Vagina (tissue), 2 donors: Measurements from ENCODE around the gene TTC23. TPM values are rescaled to one million over a fixed set of nuclear protein-coding genes. Genes with fewer than 3 reads are reported as not detected.

ENCODE experiments used
- DNase-seq, 2 donors: peaks; one replicate each; pipeline ENCODE4 v3.0.0-alpha.2; 2017; ENCODE audit errors: extremely low spot score in 2 of 2
- H3K27ac ChIP-seq: fragments of 200-600 bp; sonication (generic); one replicate; pipeline ENCODE4 v1.5.1; 2019
- H3K27me3 ChIP-seq: fragments of 200-600 bp; sonication (generic); one replicate; pipeline ENCODE4 v1.5.1; 2019
- H3K36me3 ChIP-seq, 2 donors: fragments of 200-600 bp; sonication (generic); one replicate each; pipeline ENCODE4 v1.5.1; 2017 to 2019
- H3K4me1 ChIP-seq: fragments of 200-600 bp; sonication (generic); one replicate; pipeline ENCODE4 v1.5.1; 2019
- H3K4me3 ChIP-seq, 2 donors: fragments of 200-600 bp; sonication (generic); 1 replicate in 1 of 2; 2 replicates in 1 of 2; pipeline ENCODE4 v1.5.1; 2016 to 2019
- H3K9me3 ChIP-seq: fragments of 200-600 bp; sonication (generic); one replicate; pipeline ENCODE4 v1.5.1; 2019
- CTCF ChIP-seq, 3 experiments: fragments of 450-650 bp in 2 of 3; fragments of 200-600 bp in 1 of 3; sonication (generic) in 1 of 3; IDR thresholded peaks; one replicate each; pipeline ENCODE4 v1.5.1; 2017 to 2019; ENCODE audit warnings: antibody characterized with exemption in 3 of 3, mild to moderate bottlenecking in 2 of 3, moderate library complexity in 2 of 3
- POLR2A ChIP-seq, 2 donors: fragments of 450-650 bp; IDR thresholded peaks; one replicate each; pipeline ENCODE4 v1.6.1; 2017; ENCODE audit warnings: antibody characterized with exemption in 2 of 2, mild to moderate bottlenecking in 2 of 2, moderate library complexity in 2 of 2
- POLR2AphosphoS5 ChIP-seq, 2 donors: sonication (generic); formaldehyde crosslinking; IDR thresholded peaks; one replicate each; pipeline ENCODE4 v1.9.0; 2017; ENCODE audit warnings: antibody characterized with exemption in 2 of 2, mild to moderate bottlenecking in 2 of 2, low read depth in 1 of 2; ENCODE audit not compliant: insufficient read depth in 1 of 2
- intact Hi-C: fragments of 100-400 bp; cut with DNase I; formaldehyde crosslinking; loops from one replicate; pipeline ENCODE4 v1.15.1; 2023
- total RNA-seq: library from RNA; depleted of rRNA; stranded (reverse); fragments of >200 nt; gene quantifications from one replicate; pipeline ENCODE4 v1.2.3, GENCODE V29; 2016

TTC23 gene
- total RNA-seq, 1 donor from 2014 or later, result 64.1 TPM

- Histone ChIP-seq H3K27me3 (no peaks in the 10 kb centered on the region), H3K4me3 (no peak overlapping the region), H3K27ac (no peak overlapping the region), H3K36me3 (peaks cover 3 to 19% of the 10 kb centered on the region in 2 donors), H3K9me3 (no peaks in the 10 kb centered on the region), H3K4me1 (peaks cover 5% of the 10 kb centered on the region)
- no peak for DNase-seq
- intact Hi-C loops, result no loop called here
- no peak for TF ChIP-seq POLR2AphosphoS5 (IDR thresholded peaks at IDR 0.05; ENCODE audit: insufficient read depth in 1 of 2, low read depth in 1 of 2)
- no peak for TF ChIP-seq POLR2A (IDR thresholded peaks at IDR 0.05)
Observed at GRCh38 chr15:99130765-99131440, 118.5 kb downstream of the TTC23 start.

DNA sequence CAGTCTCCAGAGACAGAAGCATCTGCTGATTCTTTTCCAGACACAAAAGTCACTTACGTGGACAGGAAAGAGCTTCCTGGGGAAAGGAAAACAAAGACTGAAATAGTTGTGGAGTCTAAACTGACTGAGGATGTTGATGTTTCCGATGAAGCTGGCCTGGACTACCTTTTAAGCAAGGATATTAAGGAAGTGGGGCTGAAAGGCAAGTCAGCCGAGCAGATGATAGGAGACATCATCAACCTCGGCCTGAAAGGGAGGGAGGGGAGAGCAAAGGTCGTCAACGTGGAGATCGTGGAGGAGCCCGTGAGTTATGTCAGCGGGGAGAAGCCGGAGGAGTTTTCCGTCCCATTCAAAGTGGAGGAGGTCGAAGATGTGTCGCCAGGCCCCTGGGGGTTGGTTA, 119.1 kb downstream of the TTC23 start:
- no peak overlapping the region for H3K27ac ChIP-seq
- H3K36me3 ChIP-seq, result peaks cover 3 to 19% of the 10 kb centered on the region in 2 donors
- TF ChIP-seq CTCF (IDR thresholded peaks at IDR 0.05), result no peak
- TF ChIP-seq POLR2AphosphoS5 (IDR thresholded peaks at IDR 0.05; ENCODE audit: insufficient read depth in 1 of 2, low read depth in 1 of 2), result no peak
- TF ChIP-seq POLR2A (IDR thresholded peaks at IDR 0.05), result no peak
- H3K27me3 ChIP-seq, result no peaks in the 10 kb centered on the region
- H3K9me3 ChIP-seq, result no peaks in the 10 kb centered on the region
- peaks cover 11% of the 10 kb centered on the region for H3K4me1 ChIP-seq
- no peak overlapping the region for H3K4me3 ChIP-seq
- no peak for DNase-seq
- intact Hi-C loops, result no loop called here

GRCh38 chr15:99129644-99130043, 119.7 kb downstream of the TTC23 start:
- Histone ChIP-seq H3K27ac (no peak overlapping the region), H3K36me3 (peaks cover 3 to 17% of the 10 kb centered on the region in 2 donors), H3K9me3 (no peaks in the 10 kb centered on the region), H3K27me3 (no peaks in the 10 kb centered on the region), H3K4me3 (no peak overlapping the region), H3K4me1 (peaks cover 18% of the 10 kb centered on the region)
- DNase-seq, result no peak
- intact Hi-C loops, result no loop called here
- TF ChIP-seq POLR2AphosphoS5 (IDR thresholded peaks at IDR 0.05; ENCODE audit: insufficient read depth in 1 of 2, low read depth in 1 of 2), result no peak
- TF ChIP-seq POLR2A (IDR thresholded peaks at IDR 0.05), result no peak
- TF ChIP-seq CTCF (IDR thresholded peaks at IDR 0.05), result no peak

GRCh38 chr15:99128411-99128810, 121.0 kb downstream of the TTC23 start:
- intact Hi-C loops, result no loop called here
- H3K36me3 ChIP-seq, result peaks cover 3 to 15% of the 10 kb centered on the region in 2 donors

DNA sequence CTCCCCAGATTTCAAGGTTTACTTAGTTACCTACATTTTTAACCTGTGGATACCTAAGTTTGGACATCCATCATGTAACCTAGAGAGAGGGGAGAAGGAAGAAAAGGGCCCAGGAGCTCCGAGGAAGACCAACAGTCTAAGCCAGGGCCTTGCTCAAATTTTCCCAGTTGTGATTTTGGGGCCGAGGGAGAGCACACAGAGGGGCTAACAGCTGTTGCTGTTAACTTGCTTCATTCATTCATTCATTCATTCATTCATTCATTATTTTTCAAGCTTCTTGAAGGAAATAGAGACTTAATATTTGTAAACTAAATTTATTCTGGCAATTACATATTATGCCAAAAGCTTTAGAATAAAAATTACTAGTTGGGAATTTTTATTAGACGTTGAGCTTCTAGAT, 121.6 kb downstream of the TTC23 start:
- Histone ChIP-seq H3K36me3 (peaks cover 3 to 15% of the 10 kb centered on the region in 2 donors), H3K27ac (no peak overlapping the region), H3K4me3 (no peak overlapping the region), H3K4me1 (peaks cover 37% of the 10 kb centered on the region), H3K27me3 (no peaks in the 10 kb centered on the region), H3K9me3 (no peaks in the 10 kb centered on the region)
- TF ChIP-seq POLR2AphosphoS5 (IDR thresholded peaks at IDR 0.05; ENCODE audit: insufficient read depth in 1 of 2, low read depth in 1 of 2) (no peak), CTCF (IDR thresholded peaks at IDR 0.05) (no peak), POLR2A (IDR thresholded peaks at IDR 0.05) (no peak)
- intact Hi-C loops, result no loop called here
- no peak for DNase-seq

More at GRCh38 chr15:99128411-99128810, 121.0 kb downstream of the TTC23 start:
- H3K27me3 ChIP-seq, result no peaks in the 10 kb centered on the region
- no peak overlapping the region for H3K27ac ChIP-seq
- H3K4me3 ChIP-seq, result no peak overlapping the region
- DNase-seq, result no peak
- H3K4me1 ChIP-seq, result peaks cover 30% of the 10 kb centered on the region
- no peaks in the 10 kb centered on the region for H3K9me3 ChIP-seq
- TF ChIP-seq CTCF (IDR thresholded peaks at IDR 0.05), result no peak
- TF ChIP-seq POLR2AphosphoS5 (IDR thresholded peaks at IDR 0.05; ENCODE audit: insufficient read depth in 1 of 2, low read depth in 1 of 2), result no peak
- no peak for TF ChIP-seq POLR2A (IDR thresholded peaks at IDR 0.05)
